GM18907 (cell line): ENCODE results near the gene ATP6V0E2.
A peak's percentile ranks its signal among the peaks of the same experiment; 100 is the strongest.
"Not testable (repeated sequence)": the region's sequence is repeated elsewhere in the genome, so short reads cannot be mapped to it uniquely, and the experiment has no call there.

Source experiments
- ATAC-seq: cut with Tn5 transposase; IDR thresholded peaks from one replicate; pipeline ENCODE4 v1.9.1; 2021; ENCODE audit warnings: mild to moderate bottlenecking, moderate library complexity; ENCODE audit not compliant: unreplicated experiment

Gene ATP6V0E2

GRCh38 chr7:149873074-149873969, at the start of gene ATP6V0E2:
ATP6V0E2 (plus strand) TSS chr7:149873969; CDS start chr7:149874066, 97 bp downstream.
- peak; percentile 90 for ATAC-seq

DNA sequence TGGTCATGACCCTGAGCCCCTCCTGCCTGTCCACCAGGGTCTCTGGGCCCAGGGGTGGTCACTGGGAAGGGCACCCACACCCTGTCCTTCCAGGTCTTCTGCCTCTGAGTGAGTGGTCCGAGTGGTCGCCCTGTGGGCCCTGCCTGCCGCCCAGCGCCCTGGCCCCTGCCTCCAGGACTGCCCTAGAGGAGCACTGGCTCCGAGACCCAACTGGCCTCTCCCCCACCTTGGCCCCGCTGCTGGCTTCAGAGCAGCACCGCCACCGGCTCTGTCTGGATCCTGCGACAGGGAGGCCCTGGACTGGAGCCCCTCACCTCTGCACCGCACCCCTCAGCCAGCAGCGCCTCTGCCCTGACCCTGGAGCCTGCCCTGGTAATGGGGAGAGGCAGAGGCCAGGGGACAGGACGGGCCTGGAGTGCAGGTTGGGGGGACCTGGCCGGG, 49.4 kb upstream of the ATP6V0E2 start:
- no peak for ATAC-seq

- ATAC-seq = no peak
Measured at GRCh38 chr7:149824748-149825566, 48.8 kb upstream of the ATP6V0E2 start.

DNA sequence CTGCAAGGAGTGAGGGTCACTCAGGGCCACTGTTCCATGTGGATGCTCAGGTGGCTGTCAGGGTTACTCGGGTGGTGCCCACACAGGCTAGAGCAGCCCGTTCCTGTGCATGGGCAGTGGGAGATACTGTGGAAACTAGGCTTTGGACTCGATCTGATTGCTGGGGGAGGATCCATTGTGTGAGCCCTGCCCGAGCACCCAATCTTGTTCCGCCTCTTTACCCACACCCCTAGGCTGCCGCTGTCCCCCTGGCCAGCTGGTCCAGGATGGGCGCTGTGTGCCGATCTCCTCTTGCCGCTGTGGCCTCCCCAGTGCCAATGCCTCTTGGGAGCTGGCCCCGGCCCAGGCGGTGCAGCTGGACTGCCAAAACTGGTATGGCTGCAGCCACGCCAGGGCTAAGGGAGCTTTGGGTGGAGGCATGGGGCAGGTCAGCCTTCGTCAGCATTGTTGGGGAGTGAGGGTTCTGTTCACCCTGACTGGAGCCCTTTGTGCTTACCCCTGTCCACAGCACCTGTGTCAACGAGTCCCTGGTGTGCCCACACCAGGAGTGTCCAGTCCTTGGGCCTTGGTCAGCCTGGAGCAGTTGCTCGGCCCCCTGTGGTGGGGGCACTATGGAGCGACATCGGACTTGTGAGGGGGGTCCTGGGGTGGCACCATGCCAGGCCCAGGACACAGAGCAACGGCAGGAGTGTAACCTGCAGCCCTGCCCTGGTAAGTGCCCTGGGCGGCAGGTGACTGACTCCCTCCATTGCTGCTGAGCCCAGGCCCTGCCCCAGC, 48.0 kb upstream of the ATP6V0E2 start:
- ATAC-seq = no peak

- ATAC-seq = no peak
Measured at GRCh38 chr7:149826344-149827088, 47.3 kb upstream of the ATP6V0E2 start.

DNA sequence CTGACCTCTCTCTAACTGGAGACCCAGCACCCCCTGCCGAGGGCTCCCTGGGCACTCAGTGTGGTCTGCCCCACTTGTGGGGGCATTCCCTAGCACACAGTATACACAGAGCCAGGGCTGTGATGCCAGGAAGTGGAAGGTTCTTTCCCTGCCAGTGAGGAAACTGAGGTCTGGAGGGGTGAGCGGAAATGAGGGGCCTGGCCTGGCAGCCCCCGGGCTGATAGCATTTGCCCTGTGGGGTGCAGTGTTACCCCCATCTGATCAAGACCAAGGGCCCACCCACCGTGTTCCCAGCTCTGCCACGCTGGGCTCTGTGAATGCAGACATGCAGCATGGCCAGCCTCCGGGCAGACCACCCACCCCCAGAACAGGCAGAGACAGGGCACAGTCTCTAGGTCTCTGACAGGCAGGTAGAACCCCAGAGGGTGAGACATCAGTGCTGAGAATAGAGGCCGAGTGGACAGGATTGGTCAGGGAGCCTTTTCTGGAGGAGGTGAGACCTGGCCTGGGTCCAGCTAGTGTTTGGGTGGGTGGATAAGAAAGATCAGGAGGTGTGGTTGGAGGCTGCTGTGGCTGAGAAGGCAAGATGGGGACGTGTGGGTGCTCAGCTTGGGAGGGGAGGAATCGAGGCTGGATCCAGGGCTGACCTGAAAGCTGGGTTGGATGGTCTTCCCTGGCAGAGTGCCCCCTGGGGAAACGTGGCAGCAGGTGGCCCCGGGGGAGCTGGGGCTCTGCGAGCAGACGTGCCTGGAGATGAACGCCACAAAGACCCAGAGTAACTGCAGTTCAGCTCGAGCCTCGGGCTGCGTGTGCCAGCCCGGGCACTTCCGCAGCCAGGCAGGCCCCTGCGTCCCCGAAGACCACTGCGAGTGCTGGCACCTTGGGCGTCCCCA, 46.4 kb upstream of the ATP6V0E2 start:
- no peak for ATAC-seq

DNA sequence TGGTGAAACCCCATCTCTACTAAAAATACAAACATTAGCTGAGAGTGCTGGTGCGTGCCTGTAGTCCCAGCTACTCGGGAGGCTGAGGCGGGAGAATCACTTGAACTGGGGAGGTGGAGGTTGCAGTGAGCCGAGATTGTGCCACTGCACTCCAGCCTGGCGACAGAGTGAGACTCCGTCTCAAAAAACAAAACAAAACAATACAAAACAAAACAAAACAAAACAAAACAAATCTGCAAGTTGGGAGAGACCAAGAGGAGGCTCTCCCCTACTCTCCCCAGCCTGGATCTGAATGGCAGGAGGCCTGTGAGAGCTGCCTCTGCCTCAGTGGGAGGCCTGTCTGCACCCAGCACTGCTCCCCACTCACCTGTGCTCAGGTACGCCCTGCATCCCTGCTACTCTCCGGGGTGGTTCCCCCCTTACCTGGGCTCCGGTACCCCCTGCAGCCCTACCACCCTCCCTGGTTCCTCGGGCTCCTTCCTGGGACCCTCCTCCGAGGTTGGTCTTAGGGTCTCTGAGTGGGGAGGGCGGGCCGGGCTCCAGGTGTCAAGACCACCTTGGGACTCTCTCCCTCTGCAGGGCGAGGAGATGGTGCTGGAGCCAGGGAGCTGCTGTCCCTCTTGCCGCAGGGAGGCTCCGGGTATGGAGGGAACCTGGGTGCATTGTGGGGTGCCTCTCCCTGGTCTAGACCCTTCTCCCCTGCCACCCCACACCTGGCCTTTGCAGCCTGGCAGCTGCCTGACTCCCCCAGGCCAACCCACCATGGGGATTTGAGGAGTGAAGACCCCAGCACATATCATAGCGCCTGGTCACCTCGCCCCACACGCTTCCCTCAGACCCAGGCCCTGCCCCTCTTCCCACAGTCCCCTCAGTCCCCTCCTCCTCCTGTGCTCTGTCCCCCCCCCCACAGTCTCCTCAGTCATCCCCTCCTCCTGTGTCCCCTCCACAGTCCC, 45.1 kb upstream of the ATP6V0E2 start:
- no peak for ATAC-seq

- ATAC-seq = not testable (repeated sequence)
Measured at GRCh38 chr7:149830527-149830926, 43.2 kb upstream of the ATP6V0E2 start.

DNA sequence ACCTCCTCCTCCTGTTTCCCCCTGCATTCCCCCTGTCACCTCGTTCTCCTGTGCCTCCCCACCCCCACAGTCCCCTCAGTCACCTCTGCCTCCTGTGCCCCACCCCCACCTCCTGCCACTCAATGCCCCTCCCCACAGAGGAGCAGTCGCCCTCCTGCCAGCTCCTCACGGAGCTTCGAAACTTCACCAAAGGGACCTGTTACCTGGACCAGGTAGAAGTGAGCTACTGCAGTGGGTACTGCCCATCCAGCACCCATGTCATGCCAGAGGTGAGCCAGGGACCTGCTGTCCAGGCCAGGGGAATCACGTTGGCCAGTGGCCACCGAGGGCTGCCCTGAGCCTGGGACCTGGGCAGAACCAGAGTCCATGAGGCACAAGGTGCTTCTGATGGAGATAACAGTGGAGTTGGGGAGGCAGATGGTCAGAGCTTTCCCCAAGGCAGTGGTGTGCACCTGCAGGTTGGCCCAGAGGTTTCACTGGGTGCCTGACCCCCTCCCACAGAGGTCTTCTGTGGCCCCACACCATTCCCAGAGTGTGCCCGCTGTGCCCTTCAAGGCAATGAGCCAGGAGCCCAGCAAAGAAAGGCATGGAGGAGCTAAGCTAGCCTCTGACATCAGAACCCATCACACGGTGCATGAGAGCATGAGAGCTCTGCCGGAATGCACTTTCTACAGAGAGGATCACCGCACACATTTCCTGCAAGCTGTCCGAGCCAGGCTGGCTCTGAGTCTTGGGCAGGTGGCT, 42.6 kb upstream of the ATP6V0E2 start:
- ATAC-seq = no peak

- ATAC-seq = no peak
Measured at GRCh38 chr7:149831741-149832219, 42.0 kb upstream of the ATP6V0E2 start.

DNA sequence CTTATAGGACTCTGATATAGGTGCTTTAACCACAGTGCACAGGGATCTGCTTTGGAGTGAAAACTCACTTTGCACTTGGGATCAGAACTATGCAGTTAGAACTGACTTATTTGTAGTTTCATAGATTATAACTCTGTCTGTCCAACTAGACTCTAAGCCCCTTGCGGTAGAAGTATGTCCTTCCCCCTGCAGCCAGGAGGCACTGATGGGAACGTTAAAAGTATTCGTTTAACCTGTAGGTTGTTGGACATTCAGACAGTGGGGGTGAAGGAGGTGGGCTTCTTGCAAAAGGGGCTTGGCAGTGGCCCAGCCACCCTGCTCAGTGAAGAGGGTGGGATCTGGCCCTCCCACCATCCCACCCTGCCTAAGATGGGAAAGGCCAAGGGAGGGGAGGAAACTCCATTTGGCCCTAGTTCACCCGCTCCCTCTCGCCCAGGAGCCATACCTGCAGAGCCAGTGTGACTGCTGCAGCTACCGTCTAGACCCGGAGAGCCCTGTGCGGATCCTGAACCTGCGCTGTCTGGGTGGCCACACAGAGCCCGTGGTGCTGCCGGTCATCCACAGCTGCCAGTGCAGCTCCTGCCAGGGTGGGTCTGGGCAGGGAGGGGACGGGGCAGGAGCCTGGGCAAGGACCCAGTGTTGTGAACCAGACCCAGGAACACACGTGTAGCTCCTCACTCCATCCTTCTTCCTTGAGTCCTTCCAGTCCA, 41.3 kb upstream of the ATP6V0E2 start:
- no peak for ATAC-seq

- no peak for ATAC-seq
Measured at GRCh38 chr7:149833495-149834130, 40.2 kb upstream of the ATP6V0E2 start.

- no peak for ATAC-seq
Measured at GRCh38 chr7:149834601-149835000, 39.2 kb upstream of the ATP6V0E2 start.

DNA sequence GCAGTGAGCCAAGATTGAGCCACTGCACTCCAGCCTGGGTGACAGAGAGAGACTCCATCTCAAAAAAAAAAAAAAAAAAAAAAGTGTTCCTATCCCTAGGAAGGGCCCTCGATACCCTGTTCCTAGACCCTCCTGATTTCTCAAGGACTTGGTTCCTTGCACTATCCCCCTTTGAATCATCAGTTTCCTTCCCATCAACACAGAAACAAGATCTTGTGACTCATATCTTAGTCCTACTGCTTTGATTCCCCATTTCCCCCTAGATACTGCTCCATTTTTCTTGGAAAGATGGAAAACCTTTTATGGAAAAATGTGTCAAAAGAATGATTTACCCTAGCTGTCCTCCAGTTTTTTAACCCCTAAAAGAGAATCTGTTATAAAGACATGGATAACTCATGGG, 37.3 kb upstream of the ATP6V0E2 start:
- ATAC-seq = no peak

DNA sequence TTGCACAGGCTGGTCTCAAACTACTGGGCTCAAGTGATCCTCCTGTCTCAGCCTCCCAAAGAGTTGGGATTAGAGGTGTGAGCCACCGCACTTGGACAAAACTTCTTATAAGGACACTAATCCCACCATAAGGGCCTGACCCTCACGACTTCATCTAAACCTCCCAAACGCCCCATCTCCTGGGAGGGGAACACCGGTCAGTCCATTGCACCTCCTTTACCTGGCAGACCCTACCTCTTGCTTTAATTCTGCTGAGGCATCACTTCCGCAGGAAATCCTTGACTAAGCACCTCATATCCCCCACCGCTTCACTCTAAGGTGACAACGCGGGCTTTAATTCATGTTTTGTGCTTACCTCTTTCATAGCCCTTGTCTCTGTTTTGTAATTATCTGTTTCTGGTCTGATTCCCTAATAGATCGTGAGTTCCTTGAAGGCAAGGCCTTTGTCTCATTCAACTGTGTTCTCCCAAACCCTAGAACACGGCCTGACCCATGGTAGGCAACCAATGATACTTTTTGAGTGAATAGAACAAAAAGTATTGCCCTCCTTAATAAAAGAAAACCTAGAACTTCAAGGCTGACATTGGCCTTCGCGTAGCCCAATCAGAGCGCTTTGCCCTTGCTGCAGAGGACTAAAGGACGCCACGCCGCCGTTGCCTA, 36.1 kb upstream of the ATP6V0E2 start:
- ATAC-seq = no peak
